Nephron progenitor cell (in vitro differentiated cells): ENCODE results near the gene PTPN22.

Experiments
- DNase-seq: peaks from one replicate; pipeline ENCODE4 v3.0.0; 2021
- H3K27ac Mint-ChIP-seq: 2 replicates; pipeline ENCODE4 v1.8.0; 2021; ENCODE audit warnings: mild to moderate bottlenecking, moderate library complexity, mixed read lengths
- H3K27me3 Mint-ChIP-seq: 2 replicates; pipeline ENCODE4 v1.8.0; 2021; ENCODE audit warnings: mild to moderate bottlenecking, low read depth, mixed read lengths; ENCODE audit not compliant: poor library complexity
- H3K36me3 Mint-ChIP-seq: 2 replicates; pipeline ENCODE4 v1.8.0; 2021; ENCODE audit warnings: low read depth, mixed read lengths
- H3K4me1 Mint-ChIP-seq: 2 replicates; pipeline ENCODE4 v1.8.0; 2021; ENCODE audit warnings: mixed read lengths
- H3K4me3 Mint-ChIP-seq: 2 replicates; pipeline ENCODE4 v1.8.0; 2021; ENCODE audit warnings: mild to moderate bottlenecking, moderate library complexity, mixed read lengths
- H3K9me3 Mint-ChIP-seq: 2 replicates; pipeline ENCODE4 v1.8.0; 2021; ENCODE audit warnings: mild to moderate bottlenecking, moderate library complexity, mixed read lengths
- CTCF ChIP-seq: fragments of 200-600 bp; sonication (generic); IDR thresholded peaks from 2 replicates; pipeline ENCODE4 v1.5.0; 2021; ENCODE audit warnings: antibody characterized with exemption

PTPN22 gene

GRCh38 chr1:113881661-113882060 lies 10.1 kb upstream of the PTPN22 start:
- Mint-ChIP-seq H3K36me3 (no peaks in the 10 kb centered on the region), H3K27ac (peak overlapping the region; percentile 89), H3K4me3 (no peak overlapping the region), H3K9me3 (no peaks in the 10 kb centered on the region), H3K27me3 (no peaks in the 10 kb centered on the region), H3K4me1 (no peaks in the 10 kb centered on the region)
- no peak for TF ChIP-seq CTCF
- DNase-seq: no peak

- Mint-ChIP-seq H3K27ac (no peak overlapping the region), H3K4me3 (no peak overlapping the region), H3K9me3 (no peaks in the 10 kb centered on the region)
These were observed 8.2 kb upstream of the PTPN22 start for GRCh38 chr1:113879739-113880038.

GRCh38 chr1:113876176-113876575 lies 4.7 kb upstream of the PTPN22 start:
- Mint-ChIP-seq H3K4me1 (peaks cover 12% of the 10 kb centered on the region), H3K36me3 (no peaks in the 10 kb centered on the region), H3K4me3 (no peak overlapping the region), H3K9me3 (no peaks in the 10 kb centered on the region), H3K27me3 (peaks cover 2% of the 10 kb centered on the region), H3K27ac (no peak overlapping the region)
- DNase-seq: no peak
- TF ChIP-seq CTCF: no peak

More at GRCh38 chr1:113879739-113880038, 8.2 kb upstream of the PTPN22 start:
- no peak for DNase-seq
- no peaks in the 10 kb centered on the region for H3K4me1 Mint-ChIP-seq
- H3K36me3 Mint-ChIP-seq: no peaks in the 10 kb centered on the region
- peaks cover 2% of the 10 kb centered on the region for H3K27me3 Mint-ChIP-seq
- no peak for TF ChIP-seq CTCF

GRCh38 chr1:113875714-113876113 lies 4.2 kb upstream of the PTPN22 start:
- no peaks in the 10 kb centered on the region for H3K36me3 Mint-ChIP-seq
- no peak overlapping the region for H3K27ac Mint-ChIP-seq
- no peaks in the 10 kb centered on the region for H3K9me3 Mint-ChIP-seq
- H3K4me3 Mint-ChIP-seq: no peak overlapping the region
- H3K4me1 Mint-ChIP-seq: peaks cover 14% of the 10 kb centered on the region
- DNase-seq: no peak
- H3K27me3 Mint-ChIP-seq: peaks cover 2% of the 10 kb centered on the region
- no peak for TF ChIP-seq CTCF

- no peak overlapping the region for H3K4me3 Mint-ChIP-seq
- no peak for DNase-seq
- H3K9me3 Mint-ChIP-seq: no peaks in the 10 kb centered on the region
- peaks cover 2% of the 10 kb centered on the region for H3K27me3 Mint-ChIP-seq
- no peak for TF ChIP-seq CTCF
- no peaks in the 10 kb centered on the region for H3K36me3 Mint-ChIP-seq
- H3K4me1 Mint-ChIP-seq: peaks cover 14% of the 10 kb centered on the region
- no peak overlapping the region for H3K27ac Mint-ChIP-seq
These were observed 2.7 kb upstream of the PTPN22 start for GRCh38 chr1:113874012-113874879.
